NCI-H524 (cell line): ENCODE results near the gene SOX5.
A peak's percentile ranks its signal among the peaks of the same experiment; 100 is the strongest.

ENCODE experiments used
- DNase-seq, 2 experiments: peaks; one replicate each; lab custom pipeline; 2025; lab: John Stamatoyannopoulos, UW

SOX5 gene

GRCh38 chr12:23686095-23686494, 263.4 kb downstream of the SOX5 start:
- DNase-seq = no peak

DNA sequence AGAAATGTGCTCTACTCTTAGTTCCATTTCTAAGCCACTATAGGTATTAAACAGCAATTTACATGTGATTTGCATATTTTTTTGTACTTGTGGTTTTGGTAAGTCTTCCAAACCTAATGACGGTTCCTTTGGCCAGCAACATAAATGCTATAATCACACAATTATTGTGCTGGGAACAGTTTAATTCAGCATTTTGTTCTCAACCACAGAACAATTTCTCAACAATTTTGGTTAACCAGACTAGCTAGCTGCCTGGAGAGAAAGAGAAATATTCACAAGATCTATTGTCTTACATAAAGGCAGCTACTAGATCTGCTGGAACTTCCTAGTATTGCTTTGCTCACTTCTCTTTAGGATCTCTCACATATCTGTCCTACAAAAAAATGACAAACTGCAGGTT, 265.3 kb downstream of the SOX5 start:
- DNase-seq = no peak

GRCh38 chr12:23681237-23681636, 268.2 kb downstream of the SOX5 start:
- no peak for DNase-seq

- DNase-seq = no peak
Measured at GRCh38 chr12:23674064-23674463, 275.4 kb downstream of the SOX5 start.

DNA sequence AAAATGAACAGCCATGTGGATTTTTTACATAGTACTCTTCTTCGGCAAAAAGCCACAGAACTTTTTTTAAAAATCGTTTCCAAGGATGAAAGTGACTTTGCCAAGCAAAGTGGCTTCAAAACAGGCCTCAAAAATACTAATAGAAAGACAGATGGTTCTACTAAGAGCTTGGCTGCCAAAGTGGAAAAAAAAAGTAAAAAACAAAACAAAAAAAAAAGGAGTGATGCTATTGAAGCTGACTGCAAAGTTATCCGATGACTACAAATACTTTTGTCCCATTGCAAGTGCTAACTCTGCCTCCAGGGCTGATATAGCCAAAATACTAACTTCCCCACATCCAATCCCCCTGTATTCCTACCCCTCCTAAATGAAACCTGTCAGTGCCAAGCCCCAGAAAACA, 277.6 kb downstream of the SOX5 start:
- DNase-seq = peak in 1 of 2 experiments; percentile 24

GRCh38 chr12:23670684-23671083, 278.8 kb downstream of the SOX5 start:
- DNase-seq = no peak

- no peak for DNase-seq
Measured at GRCh38 chr12:23669691-23670090, 279.8 kb downstream of the SOX5 start.

DNA sequence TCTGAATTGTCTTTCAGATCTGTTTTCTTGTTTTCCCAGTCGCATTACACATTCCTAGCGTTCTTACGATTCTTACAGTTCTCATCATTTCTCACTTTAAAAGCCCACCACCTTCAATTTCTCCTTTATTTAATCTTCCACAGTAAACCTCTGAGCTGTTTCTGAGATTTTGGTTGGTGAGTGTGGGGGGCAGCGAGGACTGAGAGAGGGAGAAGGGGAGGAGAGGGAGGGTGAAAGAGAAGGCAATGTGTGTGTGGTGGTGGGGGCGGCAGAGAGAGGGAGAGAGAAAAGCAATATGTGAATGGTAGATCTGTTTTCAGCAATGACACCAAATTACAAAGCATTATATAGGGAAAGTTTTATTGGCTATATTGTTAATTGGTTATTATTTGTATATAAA, 282.6 kb downstream of the SOX5 start:
- no peak for DNase-seq

GRCh38 chr12:23662966-23663365, 286.5 kb downstream of the SOX5 start:
- DNase-seq = no peak

- no peak for DNase-seq
Measured at GRCh38 chr12:23659131-23659530, 290.3 kb downstream of the SOX5 start.

DNA sequence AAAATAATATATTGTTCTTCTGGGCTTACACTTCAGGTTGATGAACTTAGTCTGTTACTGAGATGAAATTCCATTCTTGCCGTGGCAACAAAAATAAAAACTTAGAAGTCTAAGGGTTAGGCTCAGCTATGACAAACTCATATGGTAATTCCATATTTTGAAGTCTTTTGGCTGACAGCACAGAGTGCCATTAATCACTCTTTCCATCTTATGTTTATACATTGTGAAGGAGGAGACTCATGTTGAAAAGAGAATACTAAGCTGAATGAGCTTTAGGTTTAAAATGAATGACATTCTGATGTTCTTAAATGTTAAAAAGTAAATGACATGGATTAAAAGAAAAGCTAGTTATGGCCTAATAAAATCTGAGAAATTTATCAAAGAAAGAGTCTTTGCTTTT, 291.9 kb downstream of the SOX5 start:
- no peak for DNase-seq

DNA sequence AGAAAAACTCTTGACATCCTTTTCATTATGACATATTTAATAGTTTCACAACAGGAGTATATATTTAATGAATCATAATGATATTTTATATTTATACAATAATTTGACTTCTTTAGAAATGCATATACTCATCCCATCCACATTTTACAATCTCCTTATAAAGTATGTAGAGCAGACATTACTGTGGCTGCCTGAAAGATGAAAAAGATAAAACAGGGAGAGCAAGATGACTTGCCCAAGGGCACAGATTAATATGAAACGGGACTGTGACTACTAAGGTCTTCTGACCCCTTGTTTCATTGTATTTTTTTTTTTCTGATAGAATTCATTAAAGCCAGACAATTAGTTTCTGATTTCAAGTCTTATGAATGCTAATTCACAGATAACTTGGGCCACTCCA, 293.6 kb downstream of the SOX5 start:
- DNase-seq = no peak

- no peak for DNase-seq
Measured at GRCh38 chr12:23655112-23655511, 294.4 kb downstream of the SOX5 start.

GRCh38 chr12:23648546-23648945, 300.9 kb downstream of the SOX5 start:
- no peak for DNase-seq

- no peak for DNase-seq
Measured at GRCh38 chr12:23640754-23641153, 308.7 kb downstream of the SOX5 start.

- DNase-seq = no peak
Measured at GRCh38 chr12:23634344-23634743, 315.1 kb downstream of the SOX5 start.

- DNase-seq = no peak
Measured at GRCh38 chr12:23631786-23632377, 317.6 kb downstream of the SOX5 start.

- DNase-seq = no peak
Measured at GRCh38 chr12:23630524-23630923, 318.9 kb downstream of the SOX5 start.

DNA sequence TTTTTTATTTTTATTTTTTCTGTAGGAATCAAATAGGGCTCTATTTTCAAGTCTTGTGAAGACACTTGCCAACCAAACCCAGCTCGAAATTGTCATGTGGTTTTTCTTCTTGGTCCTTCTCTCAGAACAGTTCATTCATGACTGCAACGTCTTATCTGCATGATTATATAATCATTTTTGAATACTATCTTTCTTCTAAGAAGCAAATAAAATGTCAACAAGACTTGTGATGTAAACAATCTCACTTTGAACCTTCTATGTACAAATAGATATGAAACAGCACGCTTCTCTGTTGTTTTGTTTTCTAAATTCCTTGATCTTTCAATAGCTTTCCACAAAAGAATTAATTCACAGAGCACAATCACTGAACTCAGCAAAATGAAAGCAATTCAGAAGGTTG, 320.7 kb downstream of the SOX5 start:
- no peak for DNase-seq

DNA sequence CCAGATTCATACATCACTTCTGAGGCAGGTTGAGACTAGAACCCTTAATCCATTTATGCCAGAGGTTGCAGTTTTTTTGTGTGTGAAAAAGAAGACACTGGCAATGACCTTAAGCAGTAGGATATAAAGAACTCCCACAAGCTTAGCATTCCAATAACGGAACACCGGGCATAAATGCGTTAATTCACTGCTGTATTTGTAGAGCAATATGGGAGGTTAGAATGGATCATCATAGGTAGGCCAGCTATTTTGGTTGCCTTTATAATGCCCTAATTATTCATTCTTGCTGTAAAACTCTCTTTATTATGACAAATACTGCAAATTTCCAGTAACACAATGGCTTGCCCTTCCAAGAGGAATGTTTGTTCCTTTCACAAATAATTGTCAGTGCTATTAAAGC, 322.7 kb downstream of the SOX5 start:
- DNase-seq = no peak

- no peak for DNase-seq
Measured at GRCh38 chr12:23621900-23622299, 327.6 kb downstream of the SOX5 start.

- no peak for DNase-seq
Measured at GRCh38 chr12:23618718-23619117, 330.8 kb downstream of the SOX5 start.

- peak; percentile 86 to 97 for DNase-seq
Measured at GRCh38 chr12:23617749-23618148, 331.7 kb downstream of the SOX5 start.

DNA sequence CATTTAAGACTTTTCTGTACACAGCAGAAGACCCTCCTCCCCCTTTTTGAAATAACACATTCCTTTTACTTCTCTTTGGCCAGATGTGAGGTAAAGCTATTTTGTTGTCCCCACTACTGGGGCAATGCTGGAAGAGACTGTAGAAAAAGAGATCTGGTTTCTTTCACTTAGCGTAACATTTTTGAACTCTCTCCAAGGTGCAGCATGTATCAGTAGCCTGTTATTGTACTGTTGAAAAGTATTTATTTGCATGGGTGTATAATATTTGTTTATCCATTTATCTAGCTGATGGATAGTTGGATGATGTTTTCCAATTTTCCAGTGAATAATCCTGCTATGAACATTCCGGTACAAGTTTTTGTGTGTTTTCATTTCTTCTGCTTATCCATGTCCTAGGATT, 335.2 kb downstream of the SOX5 start:
- DNase-seq = no peak

GRCh38 chr12:23611320-23611719, 338.1 kb downstream of the SOX5 start:
- no peak for DNase-seq
